ENCODE data around the gene DOK5. TPM values are rescaled to one million over a fixed set of nuclear protein-coding genes. Genes with fewer than 3 reads are reported as not detected.

DOK5 gene
- total and polyA plus RNA-seq, 9 of the 15 experiments (the other 6 are each of a cell fraction or from before 2014, with no cell fraction given) = not detected

- TF ChIP-seq, protein P1, sequence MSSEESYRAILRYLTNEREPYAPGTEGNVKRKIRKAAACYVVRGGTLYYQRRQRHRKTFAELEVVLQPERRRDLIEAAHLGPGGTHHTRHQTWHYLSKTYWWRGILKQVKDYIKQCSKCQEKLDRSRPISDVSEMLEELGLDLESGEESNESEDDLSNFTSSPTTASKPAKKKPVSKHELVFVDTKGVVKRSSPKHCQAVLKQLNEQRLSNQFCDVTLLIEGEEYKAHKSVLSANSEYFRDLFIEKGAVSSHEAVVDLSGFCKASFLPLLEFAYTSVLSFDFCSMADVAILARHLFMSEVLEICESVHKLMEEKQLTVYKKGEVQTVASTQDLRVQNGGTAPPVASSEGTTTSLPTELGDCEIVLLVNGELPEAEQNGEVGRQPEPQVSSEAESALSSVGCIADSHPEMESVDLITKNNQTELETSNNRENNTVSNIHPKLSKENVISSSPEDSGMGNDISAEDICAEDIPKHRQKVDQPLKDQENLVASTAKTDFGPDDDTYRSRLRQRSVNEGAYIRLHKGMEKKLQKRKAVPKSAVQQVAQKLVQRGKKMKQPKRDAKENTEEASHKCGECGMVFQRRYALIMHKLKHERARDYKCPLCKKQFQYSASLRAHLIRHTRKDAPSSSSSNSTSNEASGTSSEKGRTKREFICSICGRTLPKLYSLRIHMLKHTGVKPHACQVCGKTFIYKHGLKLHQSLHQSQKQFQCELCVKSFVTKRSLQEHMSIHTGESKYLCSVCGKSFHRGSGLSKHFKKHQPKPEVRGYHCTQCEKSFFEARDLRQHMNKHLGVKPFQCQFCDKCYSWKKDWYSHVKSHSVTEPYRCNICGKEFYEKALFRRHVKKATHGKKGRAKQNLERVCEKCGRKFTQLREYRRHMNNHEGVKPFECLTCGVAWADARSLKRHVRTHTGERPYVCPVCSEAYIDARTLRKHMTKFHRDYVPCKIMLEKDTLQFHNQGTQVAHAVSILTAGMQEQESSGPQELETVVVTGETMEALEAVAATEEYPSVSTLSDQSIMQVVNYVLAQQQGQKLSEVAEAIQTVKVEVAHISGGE (CRISPR knock-in tag; IDR thresholded peaks at IDR 0.05) = peak in 1 of 3 experiments; percentile 79; a peak in 1 of 6 replicates
- TF ChIP-seq REST (IDR thresholded peaks at IDR 0.05; ENCODE audit: borderline replicate concordance) (no peak), REST (CRISPR knock-in tag; IDR thresholded peaks at IDR 0.05; ENCODE audit: low read depth) (no peak)
- no peak for ATAC-seq
- no peaks in the 10 kb centered on the region for H3K79me2 ChIP-seq (ENCODE audit: control insufficient read depth, insufficient read depth, low read length)
- H3K4me2 ChIP-seq (ENCODE audit: insufficient read depth, low read length) = no peak overlapping the region
- H4K20me1 ChIP-seq (replicated peaks; ENCODE audit: control insufficient read depth, insufficient read depth, low read length) = no peaks in the 10 kb centered on the region
- H3K4me3 ChIP-seq = no peak overlapping the region
- ChIA-PET POLR2A (no interaction called here), CTCF (ENCODE audit: low intra/inter-chr PET ratio) (no interaction called here)
- BruUV-seq (replicated peaks) = no TSS peak
- in situ Hi-C loops (cut with MboI) (no loop called here), intact Hi-C loops (cut with micrococcal nuclease) (no loop called here)
- H3K36me3 ChIP-seq (ENCODE audit: control insufficient read depth, insufficient read depth, low read length) = no peaks in the 10 kb centered on the region
- WGBS (ENCODE audit: insufficient coverage, low coverage, missing lambda C conversion rate) = 0% methylated on average over 4 of the region's 4 CpGs
- H3K9me3 ChIP-seq (replicated peaks; ENCODE audit: control insufficient read depth, insufficient read depth, low read depth, low read length) = no peaks in the 10 kb centered on the region
- H3K27me3 ChIP-seq (ENCODE audit: control insufficient read depth in 2 of 2, insufficient read depth in 2 of 2, low read length in 2 of 2) = no peaks in the 10 kb centered on the region
- no peak for FAIRE-seq
- H3K9me1 ChIP-seq (ENCODE audit: control insufficient read depth, insufficient read depth, low read length) = no peaks in the 10 kb centered on the region
- H3K4me1 ChIP-seq (replicated peaks in 1 of 2; ENCODE audit: control insufficient read depth in 2 of 2, insufficient read depth in 2 of 2, low read length in 2 of 2) = no peaks in the 10 kb centered on the region
- no peak for DNase-seq (ENCODE audit: extremely low read depth in 1 of 4, low spot score in 3 of 4)
- no peak overlapping the region for H2AFZ ChIP-seq (ENCODE audit: low read depth, low read length)
- H3K27ac ChIP-seq (ENCODE audit: extremely low read depth, low read depth, low read length) = no peak overlapping the region
- H3K9ac ChIP-seq (ENCODE audit: insufficient read depth in 1 of 2, low read depth in 2 of 2, low read length in 2 of 2) = no peak overlapping the region
These were observed 114.1 kb downstream of the DOK5 start for GRCh38 chr20:54589402-54590030.

Measured in K562 (cell line).